GM06990 (cell line): Measurements from ENCODE around the gene NEK11.

Experiments used
- DNase-seq: peaks from one replicate; pipeline ENCODE4 v3.0.0-alpha.2; 2011; ENCODE audit not compliant: insufficient read length; ENCODE audit errors: extremely low read depth
- H3K27me3 ChIP-seq: replicated peaks from 2 replicates; pipeline ENCODE4 v1.6.0; 2011; ENCODE audit warnings: low read length; ENCODE audit not compliant: control insufficient read depth, insufficient read depth
- H3K36me3 ChIP-seq: 2 replicates; pipeline ENCODE4 v1.5.1; 2011; ENCODE audit warnings: low read length; ENCODE audit not compliant: control insufficient read depth, insufficient read depth
- H3K4me3 ChIP-seq: replicated peaks from 2 replicates; pipeline ENCODE4 v1.5.1; 2011; ENCODE audit warnings: low read depth, mild to moderate bottlenecking, control low read depth, low read length
- CTCF ChIP-seq: IDR thresholded peaks from 2 replicates; pipeline ENCODE4 v1.5.1; 2011; ENCODE audit warnings: low read length, control low read depth, mild to moderate bottlenecking, inconsistent platforms; ENCODE audit not compliant: insufficient read depth, poor library complexity, severe bottlenecking

Gene NEK11

GRCh38 chr3:131072099-131072559, 45.5 kb downstream of the NEK11 start:
- no peak for TF ChIP-seq CTCF
- Histone ChIP-seq H3K4me3 (no peak overlapping the region), H3K36me3 (no peaks in the 10 kb centered on the region), H3K27me3 (no peaks in the 10 kb centered on the region)
- no peak for DNase-seq

- no peak for TF ChIP-seq CTCF
- no peaks in the 10 kb centered on the region for H3K36me3 ChIP-seq
- no peaks in the 10 kb centered on the region for H3K27me3 ChIP-seq
- H3K4me3 ChIP-seq, result no peak overlapping the region
- no peak for DNase-seq
Observed at GRCh38 chr3:131072845-131073244, 46.2 kb downstream of the NEK11 start.

- H3K27me3 ChIP-seq, result no peaks in the 10 kb centered on the region; the same call in 1 of the 2 replicates
- no peak for DNase-seq
- no peak overlapping the region for H3K4me3 ChIP-seq
Observed at GRCh38 chr3:131075632-131076328, 49.1 kb downstream of the NEK11 start.

GRCh38 chr3:131077904-131078303, 51.2 kb downstream of the NEK11 start:
- no peak overlapping the region for H3K4me3 ChIP-seq
- DNase-seq, result no peak
- TF ChIP-seq CTCF, result no peak
- H3K36me3 ChIP-seq, result no peaks in the 10 kb centered on the region
- no peaks in the 10 kb centered on the region; the same call in 1 of the 2 replicates for H3K27me3 ChIP-seq

More at GRCh38 chr3:131075632-131076328, 49.1 kb downstream of the NEK11 start:
- no peaks in the 10 kb centered on the region for H3K36me3 ChIP-seq
- TF ChIP-seq CTCF, result no peak

GRCh38 chr3:131079086-131079485, 52.4 kb downstream of the NEK11 start:
- DNase-seq, result no peak
- H3K36me3 ChIP-seq, result no peaks in the 10 kb centered on the region
- H3K27me3 ChIP-seq, result no peaks in the 10 kb centered on the region; the same call in 1 of the 2 replicates
- H3K4me3 ChIP-seq, result no peak overlapping the region
- no peak for TF ChIP-seq CTCF
